GM12865 (cell line): ENCODE measurements around the gene FSTL1.

Experiments used
- DNase-seq: peaks from one replicate; pipeline ENCODE4 v3.0.0; 2010; ENCODE audit warnings: low read depth
- H3K4me3 ChIP-seq: 2 replicates; pipeline ENCODE4 v1.5.1; 2011; ENCODE audit warnings: mild to moderate bottlenecking, low read depth, low read length, control low read depth
- CTCF ChIP-seq: IDR thresholded peaks from 2 replicates; pipeline ENCODE4 v1.5.1; 2011; ENCODE audit warnings: low read length, control low read depth, low read depth, inconsistent platforms; ENCODE audit not compliant: insufficient read depth; ENCODE audit errors: missing control alignments

FSTL1 gene

GRCh38 chr3:120492103-120492502, 41.3 kb upstream of the FSTL1 start:
- DNase-seq: no peak
- no peak for TF ChIP-seq CTCF

GRCh38 chr3:120489421-120489820, 38.6 kb upstream of the FSTL1 start:
- no peak for TF ChIP-seq CTCF
- no peak overlapping the region for H3K4me3 ChIP-seq
- no peak for DNase-seq

More at GRCh38 chr3:120492103-120492502, 41.3 kb upstream of the FSTL1 start:
- no peak overlapping the region for H3K4me3 ChIP-seq

DNA sequence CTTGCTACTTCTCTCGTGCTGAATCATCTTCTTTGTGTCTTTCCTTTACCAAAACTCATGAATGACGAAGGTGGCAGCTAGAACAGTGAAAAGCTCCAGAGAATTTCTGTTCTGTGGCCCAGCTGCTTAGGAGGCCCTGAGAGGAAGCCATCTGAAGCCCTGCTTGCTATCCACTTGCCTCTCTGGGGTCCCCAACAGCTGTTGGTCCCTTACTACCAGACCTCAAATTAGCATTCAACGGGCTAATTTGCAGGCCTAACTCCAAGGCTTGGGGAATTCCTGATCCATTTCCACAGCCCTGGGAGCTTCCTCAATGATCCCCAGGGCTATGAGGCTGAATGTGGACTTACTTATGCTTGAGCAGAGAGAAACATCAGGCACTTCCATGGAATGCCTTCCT, 37.5 kb upstream of the FSTL1 start:
- no peak for DNase-seq
- no peak overlapping the region for H3K4me3 ChIP-seq
- no peak for TF ChIP-seq CTCF

DNA sequence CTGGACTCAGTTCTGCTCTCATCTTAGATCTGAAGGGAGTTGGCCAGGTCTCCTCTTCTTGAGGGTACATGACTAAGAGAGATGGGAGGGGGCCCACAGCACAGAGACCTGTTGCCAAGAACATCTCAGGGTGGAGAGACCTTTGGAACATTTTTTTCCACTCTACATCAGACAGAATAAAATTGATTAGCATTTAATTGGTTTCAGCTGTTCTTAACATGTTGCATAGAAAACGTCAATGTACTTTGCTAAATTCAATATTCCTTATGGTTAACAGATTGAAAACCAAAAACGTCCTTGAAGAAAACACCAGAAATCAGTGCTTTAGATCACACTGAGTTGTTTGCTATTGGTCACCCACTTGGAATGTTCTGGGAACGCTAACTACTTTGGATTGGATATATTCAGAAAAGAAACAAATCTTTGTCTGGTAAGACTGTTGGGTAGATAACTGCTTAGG, 36.4 kb upstream of the FSTL1 start:
- DNase-seq: no peak
- no peak for TF ChIP-seq CTCF

DNA sequence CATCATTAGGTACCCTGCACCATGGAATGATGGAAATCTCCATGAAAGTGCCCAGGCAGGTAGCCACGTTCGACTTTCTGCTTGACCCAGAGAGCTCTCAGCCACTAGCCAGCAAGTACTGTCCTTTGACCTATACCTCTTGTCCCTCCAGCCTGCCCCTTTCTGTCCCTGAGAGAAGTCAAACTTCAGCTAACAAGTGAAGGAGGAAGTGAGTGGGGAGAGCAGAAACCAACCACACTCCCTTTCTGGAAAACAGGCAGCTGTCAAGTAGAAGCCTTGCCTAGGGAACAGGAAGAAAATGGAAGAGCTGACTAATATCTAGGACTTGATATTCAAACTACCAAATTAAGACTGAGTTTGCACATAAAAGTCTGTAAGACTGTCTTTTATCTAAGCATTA, 30.3 kb upstream of the FSTL1 start:
- TF ChIP-seq CTCF: no peak
- DNase-seq: no peak
- H3K4me3 ChIP-seq: no peak overlapping the region

More for the DNA sequence above, 36.4 kb upstream of the FSTL1 start:
- H3K4me3 ChIP-seq: no peak overlapping the region

- H3K4me3 ChIP-seq: no peak overlapping the region
Measured at GRCh38 chr3:120477781-120478180, 27.0 kb upstream of the FSTL1 start.

More at GRCh38 chr3:120477781-120478180, 27.0 kb upstream of the FSTL1 start:
- no peak for TF ChIP-seq CTCF
- no peak for DNase-seq
